Muscle layer of duodenum (tissue), 2 donors: ENCODE results near the gene SHC3.

Source experiments
- H3K27ac ChIP-seq: one replicate; pipeline ENCODE4 v1.7.0; 2013; ENCODE audit warnings: mild to moderate bottlenecking, low read length
- H3K27me3 ChIP-seq: one replicate; pipeline ENCODE4 v1.7.0; 2013; ENCODE audit warnings: low read depth, mild to moderate bottlenecking, control low read depth, low read length
- H3K36me3 ChIP-seq, 2 donors: one replicate each; pipeline ENCODE4 v1.7.0; 2013; ENCODE audit warnings: low read length in 2 of 2, control low read depth in 1 of 2, mild to moderate bottlenecking in 1 of 2; ENCODE audit not compliant: insufficient read depth in 2 of 2, control insufficient read depth in 1 of 2
- H3K4me1 ChIP-seq, 2 donors: one replicate each; pipeline ENCODE4 v1.7.0; 2013; ENCODE audit warnings: low read length in 2 of 2, mild to moderate bottlenecking in 2 of 2, control low read depth in 1 of 2, moderate library complexity in 1 of 2; ENCODE audit not compliant: insufficient read depth in 2 of 2, control insufficient read depth in 1 of 2
- H3K4me3 ChIP-seq, 2 donors: one replicate each; pipeline ENCODE4 v1.7.0; 2013; ENCODE audit warnings: low read length in 2 of 2, low read depth in 1 of 2, mild to moderate bottlenecking in 1 of 2
- H3K9me3 ChIP-seq, 2 donors: one replicate each; pipeline ENCODE4 v1.7.0; 2013; ENCODE audit warnings: low read length in 2 of 2, control low read depth in 1 of 2, mild to moderate bottlenecking in 1 of 2; ENCODE audit not compliant: control insufficient read depth in 1 of 2
- donor health status: healthy.

The SHC3 gene

DNA sequence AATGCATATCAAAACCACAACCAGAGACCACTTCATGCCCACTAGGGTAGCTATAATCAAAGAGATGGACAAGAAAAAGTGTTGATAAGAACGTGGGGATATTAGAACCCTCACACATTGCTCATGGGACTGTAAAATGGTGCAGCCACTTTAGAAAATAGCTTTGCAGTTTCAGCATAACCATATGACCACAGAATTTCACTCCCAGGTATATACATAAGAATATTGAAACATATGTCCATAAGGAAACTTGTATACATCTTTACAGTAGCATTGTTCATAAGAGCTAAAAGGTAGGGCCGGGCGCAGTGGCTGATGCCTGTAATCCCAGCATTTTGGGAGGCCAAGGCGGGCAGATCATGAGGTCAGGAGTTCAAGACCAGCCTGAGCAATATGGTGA is 131.0 kb downstream of the SHC3 start:
- Histone ChIP-seq H3K36me3 (no peaks in the 10 kb centered on the region), H3K9me3 (no peaks in the 10 kb centered on the region), H3K4me1 (peaks cover 0 to 3% of the 10 kb centered on the region in 2 donors), H3K4me3 (no peak overlapping the region), H3K27me3 (no peaks in the 10 kb centered on the region), H3K27ac (no peak overlapping the region)

- Histone ChIP-seq H3K27me3 (no peaks in the 10 kb centered on the region), H3K27ac (no peak overlapping the region), H3K9me3 (no peaks in the 10 kb centered on the region), H3K36me3 (no peaks in the 10 kb centered on the region), H3K4me1 (peaks cover 0 to 3% of the 10 kb centered on the region in 2 donors), H3K4me3 (no peak overlapping the region)
These were observed 131.8 kb downstream of the SHC3 start for GRCh38 chr9:89046832-89047231.

- Histone ChIP-seq H3K9me3 (no peaks in the 10 kb centered on the region), H3K36me3 (no peaks in the 10 kb centered on the region), H3K4me1 (peaks cover 0 to 3% of the 10 kb centered on the region in 2 donors), H3K4me3 (no peak overlapping the region), H3K27me3 (no peaks in the 10 kb centered on the region), H3K27ac (no peak overlapping the region)
These were observed 133.7 kb downstream of the SHC3 start for GRCh38 chr9:89044881-89045280.

GRCh38 chr9:89044104-89044503 is 134.5 kb downstream of the SHC3 start:
- H3K4me1 ChIP-seq, result peaks cover 0 to 3% of the 10 kb centered on the region in 2 donors
- H3K27ac ChIP-seq, result no peak overlapping the region
- no peaks in the 10 kb centered on the region for H3K9me3 ChIP-seq
- no peaks in the 10 kb centered on the region for H3K36me3 ChIP-seq
- H3K4me3 ChIP-seq, result no peak overlapping the region
- no peaks in the 10 kb centered on the region for H3K27me3 ChIP-seq

DNA sequence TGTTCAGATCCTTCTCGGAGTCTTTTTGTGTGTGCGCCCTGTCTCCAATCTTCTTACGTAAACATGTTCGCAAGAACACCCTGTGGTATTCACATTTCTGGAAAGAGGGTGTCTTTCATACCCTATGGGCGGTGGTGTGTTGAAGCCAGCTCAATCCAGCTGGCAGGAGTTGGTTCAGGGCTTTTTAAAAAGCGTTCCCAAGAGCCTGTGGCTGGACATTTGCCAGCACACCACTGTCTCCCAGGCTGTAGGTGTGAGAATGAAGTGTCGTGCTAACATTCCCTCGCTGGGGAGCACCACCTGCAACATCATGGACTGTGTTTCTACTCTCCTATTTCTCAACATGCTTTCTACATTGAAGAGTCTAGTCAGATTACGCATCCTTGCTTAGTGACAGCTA is 135.6 kb downstream of the SHC3 start:
- Histone ChIP-seq H3K9me3 (no peaks in the 10 kb centered on the region), H3K27me3 (no peaks in the 10 kb centered on the region), H3K4me1 (peaks cover 0 to 3% of the 10 kb centered on the region in 2 donors), H3K27ac (no peak overlapping the region), H3K4me3 (no peak overlapping the region), H3K36me3 (no peaks in the 10 kb centered on the region)

GRCh38 chr9:89039664-89040063 is 139.0 kb downstream of the SHC3 start:
- Histone ChIP-seq H3K27me3 (no peaks in the 10 kb centered on the region), H3K36me3 (no peaks in the 10 kb centered on the region), H3K27ac (no peak overlapping the region), H3K9me3 (no peaks in the 10 kb centered on the region), H3K4me3 (no peak overlapping the region), H3K4me1 (no peaks in the 10 kb centered on the region)

DNA sequence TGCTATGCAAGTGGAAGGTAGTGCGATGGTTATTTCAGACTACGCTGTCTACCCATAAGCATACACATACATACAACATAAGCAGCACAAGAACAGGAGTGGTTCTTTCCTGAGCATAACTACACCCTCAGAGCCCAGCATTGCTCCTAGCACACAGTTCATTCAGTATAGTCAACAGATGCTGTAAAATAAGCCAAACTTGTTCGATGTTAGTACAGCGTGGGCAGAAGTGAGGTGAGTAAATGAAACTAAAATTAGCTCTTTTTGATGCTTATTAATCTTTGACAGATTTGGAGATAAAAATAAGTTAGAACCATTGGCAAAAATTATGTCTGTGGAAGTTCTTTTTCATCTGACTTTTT is 139.5 kb downstream of the SHC3 start:
- Histone ChIP-seq H3K9me3 (no peaks in the 10 kb centered on the region), H3K27ac (no peak overlapping the region), H3K27me3 (no peaks in the 10 kb centered on the region), H3K36me3 (no peaks in the 10 kb centered on the region), H3K4me3 (no peak overlapping the region), H3K4me1 (no peaks in the 10 kb centered on the region)

DNA sequence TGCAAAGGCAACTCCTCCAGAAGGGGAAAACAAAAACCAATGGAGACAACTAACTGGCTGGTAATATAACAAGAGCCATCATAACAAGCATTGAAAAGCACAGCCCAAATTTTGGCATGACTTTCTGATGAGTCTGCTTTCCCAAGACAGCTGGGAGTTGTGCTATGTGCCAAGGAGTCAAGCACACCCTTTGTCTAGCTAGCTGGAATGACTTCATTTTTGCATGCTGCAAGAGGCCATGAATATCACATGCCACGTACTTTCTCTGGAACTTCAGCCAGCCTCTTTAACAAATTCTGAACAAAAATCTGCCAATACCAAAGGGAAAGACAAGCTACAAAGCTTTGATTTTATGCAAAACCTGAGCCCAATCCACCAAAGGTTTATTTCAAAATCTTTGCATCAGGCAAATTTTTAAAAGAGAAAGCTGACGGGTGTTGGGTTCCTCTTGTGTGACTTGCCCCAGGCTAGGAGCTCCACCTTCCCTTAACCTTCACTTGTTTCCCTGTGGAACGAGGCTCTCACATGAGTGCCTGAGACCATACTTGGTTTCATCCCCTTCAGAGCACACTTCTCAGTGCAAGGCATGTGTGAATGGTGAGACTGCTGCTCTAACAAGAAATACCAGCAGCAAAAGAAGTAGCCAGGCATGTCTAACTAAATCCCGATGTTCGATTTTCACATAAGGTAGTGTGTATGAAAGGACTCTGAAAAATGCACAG is 140.1 kb downstream of the SHC3 start:
- no peaks in the 10 kb centered on the region for H3K36me3 ChIP-seq
- H3K4me1 ChIP-seq, result no peaks in the 10 kb centered on the region
- H3K27ac ChIP-seq, result no peak overlapping the region
- no peaks in the 10 kb centered on the region for H3K27me3 ChIP-seq
- H3K4me3 ChIP-seq, result no peak overlapping the region
- H3K9me3 ChIP-seq, result no peaks in the 10 kb centered on the region

- H3K9me3 ChIP-seq, result no peaks in the 10 kb centered on the region
- H3K4me1 ChIP-seq, result no peaks in the 10 kb centered on the region
- H3K27ac ChIP-seq, result no peak overlapping the region
These were observed 140.7 kb downstream of the SHC3 start for GRCh38 chr9:89037891-89038290.

DNA sequence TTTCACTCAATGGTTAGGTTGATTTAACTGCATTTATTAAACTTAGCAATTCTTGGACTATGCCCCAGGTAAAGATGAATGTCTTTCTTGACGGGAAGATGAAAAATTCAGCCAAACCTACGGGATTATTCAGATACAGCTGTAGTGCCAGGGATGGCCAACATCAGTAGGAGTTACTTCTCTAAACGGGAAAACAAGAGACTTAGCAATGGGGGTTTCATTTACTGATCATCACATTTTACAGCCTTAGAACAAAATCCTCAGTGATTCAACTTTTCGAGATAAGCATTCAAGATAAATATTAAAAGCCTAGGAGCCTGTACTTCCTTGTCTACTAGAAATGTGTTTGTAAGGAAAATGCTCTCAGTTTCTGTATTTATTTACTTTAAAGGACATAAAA is 141.3 kb downstream of the SHC3 start:
- Histone ChIP-seq H3K4me3 (no peak overlapping the region), H3K27me3 (no peaks in the 10 kb centered on the region), H3K27ac (no peak overlapping the region), H3K9me3 (no peaks in the 10 kb centered on the region), H3K36me3 (no peaks in the 10 kb centered on the region), H3K4me1 (no peaks in the 10 kb centered on the region)

More at GRCh38 chr9:89037891-89038290, 140.7 kb downstream of the SHC3 start:
- no peak overlapping the region for H3K4me3 ChIP-seq
- no peaks in the 10 kb centered on the region for H3K36me3 ChIP-seq
- no peaks in the 10 kb centered on the region for H3K27me3 ChIP-seq

- peaks cover 0 to under 1% of the 10 kb centered on the region in 2 donors for H3K36me3 ChIP-seq
- H3K27ac ChIP-seq, result no peak overlapping the region
- H3K9me3 ChIP-seq, result no peaks in the 10 kb centered on the region
- no peak overlapping the region for H3K4me3 ChIP-seq
- no peaks in the 10 kb centered on the region for H3K27me3 ChIP-seq
- H3K4me1 ChIP-seq, result no peaks in the 10 kb centered on the region
These were observed 141.7 kb downstream of the SHC3 start for GRCh38 chr9:89036891-89037290.

DNA sequence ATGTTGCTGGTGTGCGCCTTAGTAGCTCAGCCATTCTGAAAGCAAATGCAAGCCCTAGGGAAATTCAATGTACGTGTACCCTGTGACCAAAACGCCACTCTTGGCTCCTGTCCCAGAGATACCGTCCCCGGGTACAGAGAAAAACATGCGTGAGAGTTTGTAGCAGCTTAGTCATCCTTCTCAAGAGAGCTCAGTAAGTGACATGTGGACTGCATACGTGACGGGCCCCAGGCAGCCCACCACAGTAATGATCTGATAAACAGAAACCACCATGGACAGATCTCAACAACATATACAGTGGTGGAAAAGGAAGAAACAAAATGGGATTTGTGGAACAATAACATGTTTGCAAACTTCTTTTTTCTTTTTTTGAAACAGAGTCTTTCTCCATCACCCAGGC is 142.2 kb downstream of the SHC3 start:
- no peaks in the 10 kb centered on the region for H3K9me3 ChIP-seq
- no peaks in the 10 kb centered on the region for H3K4me1 ChIP-seq
- no peak overlapping the region for H3K4me3 ChIP-seq
- no peaks in the 10 kb centered on the region for H3K27me3 ChIP-seq
- peaks cover 0 to 4% of the 10 kb centered on the region in 2 donors for H3K36me3 ChIP-seq
- H3K27ac ChIP-seq, result no peak overlapping the region
